Nephron progenitor cell (in vitro differentiated cells): Measurements from ENCODE around the gene GNLY.

Source experiments
- DNase-seq: peaks from one replicate; pipeline ENCODE4 v3.0.0; 2021
- H3K27ac Mint-ChIP-seq: 2 replicates; pipeline ENCODE4 v1.8.0; 2021; ENCODE audit warnings: mild to moderate bottlenecking, moderate library complexity, mixed read lengths
- H3K27me3 Mint-ChIP-seq: 2 replicates; pipeline ENCODE4 v1.8.0; 2021; ENCODE audit warnings: mild to moderate bottlenecking, low read depth, mixed read lengths; ENCODE audit not compliant: poor library complexity
- H3K36me3 Mint-ChIP-seq: 2 replicates; pipeline ENCODE4 v1.8.0; 2021; ENCODE audit warnings: low read depth, mixed read lengths
- H3K4me1 Mint-ChIP-seq: 2 replicates; pipeline ENCODE4 v1.8.0; 2021; ENCODE audit warnings: mixed read lengths
- H3K4me3 Mint-ChIP-seq: 2 replicates; pipeline ENCODE4 v1.8.0; 2021; ENCODE audit warnings: mild to moderate bottlenecking, moderate library complexity, mixed read lengths
- H3K9me3 Mint-ChIP-seq: 2 replicates; pipeline ENCODE4 v1.8.0; 2021; ENCODE audit warnings: mild to moderate bottlenecking, moderate library complexity, mixed read lengths
- TF ChIP-seq, protein P1 (sequence below): fragments of 200-600 bp; sonication (generic); IDR thresholded peaks from 2 replicates; pipeline ENCODE4 v1.5.0; 2021; ENCODE audit warnings: antibody characterized with exemption

The GNLY gene

DNA sequence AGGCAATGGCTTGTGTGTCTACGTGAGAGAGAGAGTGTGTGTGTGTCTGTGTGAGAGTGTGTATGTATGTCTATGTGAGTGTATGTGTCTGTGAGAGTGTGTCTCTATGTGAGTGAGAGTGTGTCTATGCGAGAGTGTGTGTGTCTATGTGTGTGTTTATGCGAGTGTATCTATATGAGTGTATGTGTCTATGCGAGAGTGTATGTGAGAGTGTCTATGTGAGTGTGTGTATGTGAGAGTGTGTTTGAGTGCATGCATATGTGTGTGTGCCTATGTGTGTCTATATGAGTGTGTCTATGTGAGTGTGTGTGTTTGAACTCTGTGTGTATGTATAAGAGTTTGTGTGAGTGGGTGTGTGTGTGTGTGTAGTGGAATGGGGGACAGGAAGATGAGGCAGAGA, 9.8 kb upstream of the GNLY start:
- Mint-ChIP-seq H3K9me3 (no peaks in the 10 kb centered on the region), H3K27me3 (peaks cover 9% of the 10 kb centered on the region), H3K4me1 (no peaks in the 10 kb centered on the region), H3K36me3 (no peaks in the 10 kb centered on the region), H3K4me3 (no peak overlapping the region), H3K27ac (no peak overlapping the region)
- TF ChIP-seq, protein P1, sequence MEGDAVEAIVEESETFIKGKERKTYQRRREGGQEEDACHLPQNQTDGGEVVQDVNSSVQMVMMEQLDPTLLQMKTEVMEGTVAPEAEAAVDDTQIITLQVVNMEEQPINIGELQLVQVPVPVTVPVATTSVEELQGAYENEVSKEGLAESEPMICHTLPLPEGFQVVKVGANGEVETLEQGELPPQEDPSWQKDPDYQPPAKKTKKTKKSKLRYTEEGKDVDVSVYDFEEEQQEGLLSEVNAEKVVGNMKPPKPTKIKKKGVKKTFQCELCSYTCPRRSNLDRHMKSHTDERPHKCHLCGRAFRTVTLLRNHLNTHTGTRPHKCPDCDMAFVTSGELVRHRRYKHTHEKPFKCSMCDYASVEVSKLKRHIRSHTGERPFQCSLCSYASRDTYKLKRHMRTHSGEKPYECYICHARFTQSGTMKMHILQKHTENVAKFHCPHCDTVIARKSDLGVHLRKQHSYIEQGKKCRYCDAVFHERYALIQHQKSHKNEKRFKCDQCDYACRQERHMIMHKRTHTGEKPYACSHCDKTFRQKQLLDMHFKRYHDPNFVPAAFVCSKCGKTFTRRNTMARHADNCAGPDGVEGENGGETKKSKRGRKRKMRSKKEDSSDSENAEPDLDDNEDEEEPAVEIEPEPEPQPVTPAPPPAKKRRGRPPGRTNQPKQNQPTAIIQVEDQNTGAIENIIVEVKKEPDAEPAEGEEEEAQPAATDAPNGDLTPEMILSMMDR: no peak
- no peak for DNase-seq

DNA sequence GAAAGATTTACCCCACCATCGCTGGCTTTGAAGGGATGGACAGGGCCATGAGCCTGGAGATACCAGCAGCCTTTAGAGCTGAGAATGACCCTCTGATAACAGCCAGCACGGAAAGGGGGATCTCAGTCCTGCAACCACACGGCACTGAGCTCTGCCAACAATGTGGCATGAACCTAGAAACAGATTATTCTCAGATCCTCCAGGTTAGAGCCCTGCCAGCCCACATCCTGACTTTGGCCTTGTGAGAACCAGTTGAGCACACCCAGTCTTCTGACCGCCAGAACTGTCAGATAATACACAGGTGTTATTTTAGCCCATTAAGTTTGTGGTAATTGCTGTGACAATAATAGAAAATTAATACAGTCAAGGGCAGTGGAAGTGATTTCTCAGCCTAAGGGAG, 9.4 kb upstream of the GNLY start:
- H3K4me3 Mint-ChIP-seq: no peak overlapping the region
- no peaks in the 10 kb centered on the region for H3K36me3 Mint-ChIP-seq
- peaks cover 9% of the 10 kb centered on the region for H3K27me3 Mint-ChIP-seq
- no peak overlapping the region for H3K27ac Mint-ChIP-seq
- DNase-seq: no peak
- TF ChIP-seq, protein P1: no peak
- no peaks in the 10 kb centered on the region for H3K4me1 Mint-ChIP-seq
- no peaks in the 10 kb centered on the region for H3K9me3 Mint-ChIP-seq

DNA sequence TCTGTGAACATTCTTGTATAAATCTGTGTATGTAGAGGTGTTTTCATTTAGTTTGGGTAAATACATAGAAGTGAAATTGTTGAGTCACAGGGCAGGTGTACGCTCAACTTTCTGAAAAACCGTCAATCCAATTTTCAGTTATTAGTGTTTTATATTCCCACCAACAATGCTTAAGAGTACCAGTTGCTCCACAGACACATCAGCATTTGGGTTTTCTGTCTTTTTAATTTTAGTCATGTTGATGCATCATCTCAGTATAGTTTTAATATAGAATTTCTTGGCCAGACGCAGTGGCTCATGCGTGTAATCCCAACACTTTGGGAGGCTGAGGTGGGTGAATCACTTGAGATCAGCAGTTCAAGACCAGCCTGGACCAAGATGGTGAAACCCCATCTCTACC, 3.2 kb upstream of the GNLY start:
- Mint-ChIP-seq H3K4me3 (no peak overlapping the region), H3K27ac (no peak overlapping the region), H3K4me1 (peaks cover 6% of the 10 kb centered on the region), H3K36me3 (no peaks in the 10 kb centered on the region), H3K27me3 (peaks cover 7% of the 10 kb centered on the region), H3K9me3 (no peaks in the 10 kb centered on the region)
- no peak for DNase-seq
- TF ChIP-seq, protein P1: no peak

DNA sequence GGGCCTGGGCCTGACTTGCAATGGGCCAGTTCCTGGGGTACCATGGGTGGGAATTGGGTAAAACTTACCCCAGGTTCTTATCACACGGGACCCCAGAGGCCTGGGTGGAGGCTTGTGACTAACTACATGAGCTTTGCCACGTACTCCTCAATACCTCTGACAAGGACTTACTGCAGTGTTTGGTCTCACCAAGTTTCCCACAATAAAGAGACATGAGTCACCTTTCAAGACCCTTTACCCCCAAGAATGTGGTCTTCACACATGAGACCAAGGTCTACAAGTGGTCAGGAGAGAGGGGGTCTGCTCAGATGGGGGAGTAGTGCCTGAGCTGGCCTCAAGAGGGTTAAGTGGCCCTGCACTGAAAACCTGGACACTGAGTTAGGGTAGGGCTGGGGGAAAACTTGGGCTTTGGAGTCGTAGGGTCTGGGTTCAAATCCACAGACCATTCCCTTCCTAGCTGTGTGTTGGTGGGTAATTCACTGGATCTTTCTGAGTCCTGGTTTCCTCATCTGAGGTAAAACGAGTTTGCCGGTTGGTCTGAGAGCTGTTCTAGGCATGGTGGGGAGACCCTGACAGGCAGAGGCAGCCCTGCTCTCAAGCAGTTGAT, 2.0 kb upstream of the GNLY start:
- peaks cover 11% of the 10 kb centered on the region for H3K27me3 Mint-ChIP-seq
- no peak overlapping the region for H3K4me3 Mint-ChIP-seq
- H3K9me3 Mint-ChIP-seq: no peaks in the 10 kb centered on the region
- no peak for DNase-seq
- H3K27ac Mint-ChIP-seq: no peak overlapping the region
- H3K4me1 Mint-ChIP-seq: peaks cover 6% of the 10 kb centered on the region
- H3K36me3 Mint-ChIP-seq: no peaks in the 10 kb centered on the region
- TF ChIP-seq, protein P1: no peak

DNA sequence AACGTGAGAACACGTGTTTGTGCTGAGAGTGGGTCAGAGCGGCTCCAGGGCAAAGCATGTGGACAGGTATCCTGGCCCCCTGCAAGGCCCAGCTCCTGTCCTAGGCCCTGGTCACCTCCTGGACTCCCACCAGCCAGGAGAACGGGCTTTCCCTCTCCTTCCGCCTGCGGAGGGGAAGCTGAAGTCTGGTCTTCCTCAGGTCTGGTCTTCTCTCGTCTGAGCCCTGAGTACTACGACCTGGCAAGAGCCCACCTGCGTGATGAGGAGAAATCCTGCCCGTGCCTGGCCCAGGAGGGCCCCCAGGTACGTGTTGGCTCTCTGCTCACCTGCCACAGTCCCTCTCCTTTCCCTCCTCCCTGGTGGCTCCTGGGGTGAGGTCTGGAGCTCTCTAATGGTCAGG, 963 bp downstream of the GNLY start:
- no peak for DNase-seq
- Mint-ChIP-seq H3K27ac (no peak overlapping the region), H3K27me3 (peaks cover 21% of the 10 kb centered on the region), H3K9me3 (no peaks in the 10 kb centered on the region), H3K4me3 (no peak overlapping the region), H3K4me1 (peaks cover 13% of the 10 kb centered on the region), H3K36me3 (no peaks in the 10 kb centered on the region)
- TF ChIP-seq, protein P1: no peak
